OCI-LY3 (cell line): ENCODE data around the gene SMCR8.

Source experiments
- H2AFZ ChIP-seq: fragments of 200-600, 300-600 bp; shearing (Covaris generic); 2 replicates; pipeline ENCODE4 v1.6.0; 2014; ENCODE audit warnings: antibody characterized with exemption, low read depth, low read length
- H3K27ac ChIP-seq: fragments of 200-600, 300-600 bp; sonication (generic); 2 replicates; pipeline ENCODE4 v1.5.1; 2014; ENCODE audit warnings: mild to moderate bottlenecking, low read length, moderate library complexity, mixed read lengths
- H3K27me3 ChIP-seq: fragments of 200-600, 300-600 bp; sonication (generic); 2 replicates; pipeline ENCODE4 v1.6.1; 2014; ENCODE audit warnings: low read depth, low read length, mixed read lengths
- H3K36me3 ChIP-seq: fragments of 200-600, 300-600 bp; sonication (generic); replicated peaks from 2 replicates; pipeline ENCODE3; 2014; ENCODE audit warnings: low read depth, low read length, mixed read lengths
- H3K4me1 ChIP-seq: fragments of 300-600, 200-600 bp; sonication (generic); 2 replicates; pipeline ENCODE4 v1.6.1; 2014; ENCODE audit warnings: low read length, mixed read lengths
- H3K4me2 ChIP-seq: fragments of 200-600, 300-600 bp; sonication (generic); 2 replicates; pipeline ENCODE4 v1.6.1; 2014; ENCODE audit warnings: low read length, mixed read lengths
- H3K4me3 ChIP-seq: fragments of 300-600, 200-600 bp; sonication (generic); 2 replicates; pipeline ENCODE4 v1.5.1; 2014; ENCODE audit warnings: antibody characterized with exemption, mild to moderate bottlenecking, low read length, moderate library complexity
- H3K79me2 ChIP-seq: fragments of 300-600, 200-600 bp; shearing (Covaris generic); 2 replicates; pipeline ENCODE4 v1.6.1; 2014; ENCODE audit warnings: mild to moderate bottlenecking, low read length, mixed read lengths
- H3K9ac ChIP-seq: fragments of 300-600, 200-600 bp; shearing (Covaris generic); 2 replicates; pipeline ENCODE4 v1.6.0; 2014; ENCODE audit warnings: mild to moderate bottlenecking, low read length, moderate library complexity
- H3K9me3 ChIP-seq: fragments of 200-600, 300-600 bp; shearing (Covaris generic); 2 replicates; pipeline ENCODE4 v1.6.1; 2014; ENCODE audit warnings: low read length, mixed read lengths; ENCODE audit not compliant: insufficient read depth
- H4K20me1 ChIP-seq: fragments of 200-600, 300-600 bp; sonication (generic); 2 replicates; pipeline ENCODE4 v1.6.1; 2016; ENCODE audit warnings: low read length, mixed read lengths; ENCODE audit not compliant: insufficient read depth
- CTCF ChIP-seq: fragments of 200-600, 300-600 bp; sonication (generic); IDR thresholded peaks from 2 replicates; pipeline ENCODE4 v1.5.1; 2014; ENCODE audit warnings: antibody characterized with exemption, low read length, low read depth
- EZH2phosphoT487 ChIP-seq: fragments of 200-600 bp; shearing (Covaris generic); IDR thresholded peaks from 2 replicates; pipeline ENCODE4 v1.6.1; 2018; ENCODE audit warnings: antibody characterized with exemption, mixed run types, low read depth

Gene SMCR8

DNA sequence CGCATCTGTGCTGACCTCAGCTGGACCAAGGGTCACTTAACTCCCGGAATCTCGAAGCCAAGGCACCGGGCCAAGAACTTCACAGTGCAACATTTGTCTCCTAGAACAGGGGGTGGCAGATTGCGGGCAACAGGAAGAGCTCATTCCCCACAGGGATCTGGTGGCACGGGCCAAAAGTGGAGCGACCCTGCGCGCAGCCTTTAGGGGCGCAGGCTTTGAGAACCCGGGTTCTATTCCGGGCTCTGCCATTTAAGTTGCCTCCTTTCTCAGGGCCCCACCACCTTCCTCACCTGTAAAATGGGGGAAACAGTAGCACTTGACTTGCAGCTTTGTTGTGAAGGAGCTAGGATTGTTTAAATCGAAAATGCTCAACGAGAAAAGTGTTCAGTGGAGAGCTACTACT, 47.6 kb downstream of the SMCR8 start:
- H3K9ac ChIP-seq = peak overlapping the region; percentile 67
- H3K4me3 ChIP-seq = peak overlapping the region; percentile 86
- no peaks in the 10 kb centered on the region for H3K9me3 ChIP-seq
- TF ChIP-seq CTCF (no peak), EZH2phosphoT487 (no peak)
- peak overlapping the region; percentile 63 for H3K4me2 ChIP-seq
- H3K36me3 ChIP-seq = no peaks in the 10 kb centered on the region
- H3K27ac ChIP-seq = no peak overlapping the region
- no peaks in the 10 kb centered on the region for H4K20me1 ChIP-seq
- H2AFZ ChIP-seq = no peak overlapping the region
- H3K4me1 ChIP-seq = no peaks in the 10 kb centered on the region
- H3K27me3 ChIP-seq = no peaks in the 10 kb centered on the region
- no peaks in the 10 kb centered on the region for H3K79me2 ChIP-seq

GRCh38 chr17:18363101-18364049, 48.3 kb downstream of the SMCR8 start, which contains the start of gene SHMT1:
Gene SHMT1 (minus strand): TSS chr17:18363550. CDS start chr17:18355981, 7,569 bp downstream.
- Histone ChIP-seq H3K27ac (no peak within 1 kb of the TSS), H3K27me3 (no peaks in the 10 kb centered on the region), H3K36me3 (no peaks in the 10 kb centered on the region), H3K9ac (peak within 1 kb of the TSS; percentile 67), H3K9me3 (no peaks in the 10 kb centered on the region), H2AFZ (no peak within 1 kb of the TSS; the same call in 1 of the 2 replicates), H3K4me3 (peak within 1 kb of the TSS; percentile 86), H3K79me2 (no peaks in the 10 kb centered on the region), H3K4me1 (no peaks in the 10 kb centered on the region), H4K20me1 (no peaks in the 10 kb centered on the region), H3K4me2 (peak within 1 kb of the TSS; percentile 63)
- TF ChIP-seq EZH2phosphoT487 = no peak
- no peak for TF ChIP-seq CTCF

GRCh38 chr17:18364166-18364565, 49.1 kb downstream of the SMCR8 start:
- H3K4me1 ChIP-seq = no peaks in the 10 kb centered on the region
- no peak overlapping the region for H3K9ac ChIP-seq
- no peak overlapping the region for H3K27ac ChIP-seq
- TF ChIP-seq EZH2phosphoT487 (no peak), CTCF (no peak)
- H4K20me1 ChIP-seq = no peaks in the 10 kb centered on the region
- H3K4me2 ChIP-seq = no peak overlapping the region
- H2AFZ ChIP-seq = no peak overlapping the region
- H3K27me3 ChIP-seq = no peaks in the 10 kb centered on the region
- no peaks in the 10 kb centered on the region for H3K79me2 ChIP-seq
- H3K4me3 ChIP-seq = no peak overlapping the region
- H3K9me3 ChIP-seq = no peaks in the 10 kb centered on the region
- no peaks in the 10 kb centered on the region for H3K36me3 ChIP-seq

- Histone ChIP-seq H3K4me2 (no peak overlapping the region), H4K20me1 (no peaks in the 10 kb centered on the region), H3K9ac (no peak overlapping the region), H3K79me2 (no peaks in the 10 kb centered on the region), H3K4me3 (no peak overlapping the region), H3K9me3 (no peaks in the 10 kb centered on the region), H2AFZ (no peak overlapping the region), H3K27ac (no peak overlapping the region), H3K4me1 (no peaks in the 10 kb centered on the region), H3K27me3 (no peaks in the 10 kb centered on the region), H3K36me3 (no peaks in the 10 kb centered on the region)
- TF ChIP-seq EZH2phosphoT487 = no peak
- TF ChIP-seq CTCF = no peak
Observed at GRCh38 chr17:18368946-18369345, 53.9 kb downstream of the SMCR8 start.
